CD1c-positive myeloid dendritic cell (primary cell): ENCODE results near the gene GSDME.
A peak's percentile ranks its signal among the peaks of the same experiment; 100 is the strongest.

Experiments used
- DNase-seq: peaks from one replicate; pipeline ENCODE4 v3.0.0-alpha.2; 2016; ENCODE audit errors: extremely low spot score

GSDME gene

DNA sequence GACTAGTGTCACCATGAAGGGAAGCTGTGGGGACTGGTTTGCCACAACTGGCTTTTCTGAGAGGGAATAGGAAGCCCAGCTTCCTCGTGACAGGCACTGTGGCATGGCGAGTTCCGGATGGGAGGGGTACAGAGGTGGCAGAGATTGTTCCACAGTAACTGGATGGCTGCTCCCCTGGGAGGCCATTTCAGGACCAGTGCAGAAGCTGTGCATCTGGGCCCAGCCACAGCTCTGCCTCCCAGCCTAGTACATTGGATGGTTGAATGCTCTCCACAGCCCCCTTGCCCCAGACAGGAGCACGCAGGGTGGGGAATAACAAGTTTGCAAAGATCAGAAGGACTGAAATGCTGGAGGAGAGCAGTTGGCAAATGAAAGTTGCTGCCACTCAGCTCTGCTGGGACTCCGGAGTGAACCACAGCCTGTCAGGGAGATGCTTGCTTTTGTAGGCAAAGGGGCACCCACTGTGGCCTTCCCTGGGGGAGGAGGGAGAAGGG is 51.8 kb downstream of the GSDME start:
- DNase-seq, result no peak

DNA sequence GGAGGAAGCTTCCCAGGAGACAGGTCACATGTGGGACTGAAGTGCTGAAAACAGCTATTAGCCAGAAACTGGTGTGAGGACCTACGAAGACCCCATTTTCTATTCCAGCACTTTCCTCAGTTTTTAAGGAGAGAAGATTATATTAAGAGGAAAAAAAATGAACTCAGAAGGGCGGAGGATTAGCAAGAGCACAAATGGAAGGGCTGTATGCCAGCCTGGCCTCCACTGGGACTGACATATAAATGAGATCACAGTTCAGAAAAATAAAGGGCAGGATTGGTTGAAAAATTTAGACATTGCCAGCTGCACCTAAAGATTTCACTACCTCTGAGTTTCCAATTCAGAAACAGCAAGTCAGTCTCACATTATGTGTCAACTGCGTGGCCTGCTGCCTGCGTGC is 53.0 kb downstream of the GSDME start:
- DNase-seq, result no peak

DNA sequence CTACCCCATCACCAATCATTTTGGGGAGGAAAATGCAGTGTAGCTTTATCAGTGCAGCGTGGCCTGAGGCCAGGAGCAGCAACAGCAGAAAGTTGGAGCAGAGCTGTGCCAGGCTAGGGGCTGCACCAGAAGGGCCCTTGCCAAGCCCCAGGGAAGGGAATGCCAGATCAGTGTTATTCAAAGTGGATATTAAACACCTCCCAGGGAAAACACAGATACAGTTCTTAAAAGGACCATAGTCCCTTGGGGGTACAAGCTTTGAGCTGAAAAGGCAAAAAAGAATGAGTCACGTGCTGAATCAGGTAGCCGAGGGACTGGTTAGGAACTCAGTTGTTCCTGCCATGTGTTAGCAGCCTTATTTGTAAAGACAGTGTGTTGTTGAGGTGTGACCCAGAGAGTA is 54.0 kb downstream of the GSDME start:
- no peak for DNase-seq

DNA sequence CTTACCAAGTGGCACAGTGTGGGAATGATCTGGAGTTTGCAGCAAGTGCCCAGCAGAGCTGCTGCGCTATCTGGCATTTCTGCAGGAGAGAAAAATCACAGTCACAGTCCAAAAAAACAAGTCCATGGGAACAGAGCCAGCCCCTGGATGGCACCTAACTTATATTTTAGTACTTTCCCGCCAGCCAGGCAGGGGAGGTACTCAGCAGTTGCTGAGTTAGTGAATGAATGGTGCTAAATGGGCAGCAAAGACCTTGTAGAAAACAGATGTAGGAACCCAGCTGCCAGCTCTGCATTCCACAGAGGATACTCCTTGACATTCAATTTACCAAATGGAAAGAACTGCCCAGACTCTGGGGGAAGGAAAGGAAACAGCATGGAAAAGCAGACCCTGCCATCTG is 54.5 kb downstream of the GSDME start:
- no peak for DNase-seq

DNA sequence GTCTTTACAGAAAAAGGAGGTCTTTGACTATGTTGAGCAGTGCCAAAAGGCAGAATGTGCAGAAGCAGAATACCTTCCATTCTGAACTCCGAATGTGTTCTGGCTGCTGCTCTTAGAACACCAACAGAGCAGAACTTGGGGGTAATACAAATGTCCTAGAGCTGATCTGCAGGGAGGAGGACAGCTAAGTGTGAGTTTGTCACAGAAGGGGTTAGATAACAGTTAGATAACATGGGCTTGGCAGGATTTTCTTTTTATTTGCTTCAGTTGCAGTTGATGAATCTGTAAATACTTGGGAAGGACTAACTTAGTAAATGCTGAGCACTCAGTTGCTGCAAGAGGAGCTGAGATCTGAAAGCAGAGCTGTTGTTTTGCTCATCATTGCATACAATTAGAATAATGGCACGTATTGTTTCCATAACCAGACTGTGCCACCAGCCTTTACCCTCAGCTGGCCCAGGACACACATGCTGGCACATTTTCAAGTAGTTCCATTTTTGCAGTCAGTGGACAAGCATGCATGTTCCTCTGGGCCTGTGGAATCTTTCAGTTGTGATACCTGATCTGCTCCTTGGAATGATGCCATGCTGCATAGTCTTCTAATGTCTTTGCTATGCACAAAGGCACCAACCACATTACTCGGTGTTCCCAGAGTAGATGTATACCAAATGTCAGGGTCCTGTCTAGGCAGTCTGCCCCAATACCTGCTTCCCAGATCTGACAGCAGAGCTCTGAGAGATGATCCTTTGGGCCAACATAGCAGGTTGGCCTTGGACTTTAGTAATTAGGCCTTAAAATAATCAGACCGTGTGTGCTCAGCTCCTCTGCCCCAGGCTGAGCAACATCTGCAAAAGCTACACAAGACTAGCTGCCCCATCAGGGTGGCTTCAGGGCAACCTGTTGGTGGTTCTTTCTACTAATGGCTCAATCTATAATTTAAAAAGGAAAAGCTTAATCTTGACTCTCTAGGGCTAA is 55.7 kb downstream of the GSDME start:
- DNase-seq, result no peak

DNA sequence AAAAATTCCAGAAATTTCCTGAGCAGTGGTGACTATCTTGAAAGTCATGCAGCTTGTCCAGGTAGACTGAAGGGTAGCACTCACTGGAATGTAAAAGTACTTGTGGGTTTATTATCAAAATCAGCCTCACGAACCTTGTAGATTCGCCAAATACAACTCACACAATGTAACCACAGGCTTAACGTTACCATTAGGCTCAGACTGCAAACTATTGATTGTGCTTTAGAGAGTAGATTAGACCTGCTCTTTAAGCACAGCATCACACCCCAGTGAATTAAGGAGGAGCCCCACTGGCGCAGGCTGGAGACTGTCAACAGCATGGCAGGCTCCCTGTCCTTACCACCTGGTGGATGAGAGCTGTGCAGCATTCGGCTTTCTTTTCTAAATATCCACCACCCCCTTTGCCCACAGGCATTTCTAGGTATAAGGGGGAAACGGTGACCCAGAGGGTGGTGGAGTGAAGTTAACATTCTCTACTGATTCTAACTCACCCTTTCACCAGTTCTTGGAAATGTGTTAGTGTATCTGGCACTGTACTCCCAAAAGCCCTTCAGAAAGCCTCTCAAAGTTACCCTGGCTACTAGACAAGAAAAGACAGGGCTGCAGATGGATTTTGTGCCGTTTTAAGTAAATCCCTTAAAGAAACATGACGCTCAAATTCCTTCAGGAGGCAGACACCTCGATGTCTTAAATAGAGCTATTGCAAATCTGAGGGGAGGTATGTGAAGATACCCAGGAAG is 56.6 kb downstream of the GSDME start:
- DNase-seq, result no peak

DNA sequence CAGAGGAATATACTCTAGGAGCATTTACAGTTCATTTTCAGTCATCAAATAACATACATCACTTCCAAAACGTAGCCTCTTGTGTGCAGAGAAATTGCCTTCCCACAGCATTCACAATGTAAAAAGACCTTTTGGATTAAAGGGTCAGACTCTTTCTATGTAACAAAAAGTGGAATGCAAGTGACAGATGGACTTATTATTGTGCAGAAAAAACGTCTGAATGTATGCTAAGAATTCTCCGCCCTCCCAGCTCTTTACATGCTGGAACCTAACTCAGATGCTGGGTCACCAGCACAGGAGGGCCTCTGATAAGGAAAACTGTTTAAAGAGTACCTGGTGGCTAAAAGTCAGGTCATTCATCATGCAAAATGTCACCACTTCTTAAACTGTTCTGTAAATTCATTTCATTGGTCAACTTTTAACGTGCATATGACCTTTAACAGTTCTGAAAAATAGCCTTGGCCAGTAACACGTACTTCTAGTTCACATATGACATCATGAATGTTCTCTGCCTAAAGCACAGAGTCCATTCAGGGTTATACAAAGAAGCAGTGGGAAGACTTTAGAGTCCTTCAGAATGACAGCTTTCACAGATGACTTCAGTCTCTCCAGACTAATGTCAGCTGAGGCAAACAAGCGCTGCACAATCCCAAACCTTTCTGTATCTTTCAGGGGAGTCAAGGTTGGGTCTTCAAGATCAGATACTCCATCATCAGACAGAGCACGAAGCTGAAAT is 58.6 kb downstream of the GSDME start:
- no peak for DNase-seq

DNA sequence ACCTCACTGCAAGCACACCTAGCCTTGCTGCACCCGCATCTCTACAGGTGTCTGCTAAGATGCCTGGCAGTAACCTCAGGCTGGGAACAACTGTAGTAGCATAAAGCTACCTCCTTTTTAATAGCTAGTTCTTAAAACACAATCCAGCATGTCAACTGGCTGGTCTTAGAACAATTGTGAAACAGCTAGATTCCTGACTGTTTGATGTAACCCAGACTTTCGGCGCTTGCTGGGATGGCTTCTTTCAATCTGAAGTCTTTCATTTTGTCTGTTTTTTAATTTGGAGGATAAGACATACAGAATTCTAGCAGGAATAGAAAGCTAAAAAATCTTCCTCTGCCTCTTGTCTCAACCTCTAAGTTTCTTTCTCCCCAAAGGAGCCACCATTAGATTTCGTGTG is 59.8 kb downstream of the GSDME start:
- no peak for DNase-seq

DNA sequence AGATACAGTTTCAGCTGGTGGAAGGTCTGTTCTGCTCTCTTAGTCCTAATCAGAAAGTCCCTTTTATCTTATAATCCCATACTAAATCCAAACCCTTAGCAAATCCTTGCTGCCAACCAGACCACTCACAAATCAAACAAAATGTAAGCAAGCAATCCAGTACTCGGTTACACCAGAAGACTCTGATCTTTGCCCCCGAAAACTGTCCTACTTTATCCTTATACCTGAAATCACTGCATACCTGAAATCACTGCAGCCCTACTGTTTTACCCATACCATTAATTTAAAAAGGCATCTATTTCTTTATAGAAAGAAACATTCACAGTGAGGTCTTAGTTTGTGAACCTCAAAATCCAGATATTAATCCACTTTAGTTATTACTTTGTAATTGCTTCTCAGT is 64.7 kb downstream of the GSDME start:
- DNase-seq, result no peak

DNA sequence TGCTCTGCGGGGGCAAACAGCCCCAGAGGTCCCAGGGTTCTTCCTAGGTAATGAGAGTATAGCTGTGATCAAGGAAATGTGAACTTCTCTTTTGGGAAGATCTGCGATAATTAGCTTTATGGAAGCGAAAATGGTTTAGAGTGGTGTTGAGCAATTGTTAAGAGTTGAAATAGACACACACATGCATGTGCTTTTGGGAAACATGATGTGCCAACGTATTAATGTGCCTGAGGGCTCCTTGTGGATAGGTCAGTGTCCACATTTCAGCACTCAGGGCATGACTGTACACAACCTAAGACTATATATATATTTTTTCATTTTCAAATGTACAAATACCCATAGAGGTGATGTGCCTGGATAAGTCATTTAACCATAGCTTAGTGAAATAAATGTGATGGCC is 67.0 kb downstream of the GSDME start:
- DNase-seq, result no peak

DNA sequence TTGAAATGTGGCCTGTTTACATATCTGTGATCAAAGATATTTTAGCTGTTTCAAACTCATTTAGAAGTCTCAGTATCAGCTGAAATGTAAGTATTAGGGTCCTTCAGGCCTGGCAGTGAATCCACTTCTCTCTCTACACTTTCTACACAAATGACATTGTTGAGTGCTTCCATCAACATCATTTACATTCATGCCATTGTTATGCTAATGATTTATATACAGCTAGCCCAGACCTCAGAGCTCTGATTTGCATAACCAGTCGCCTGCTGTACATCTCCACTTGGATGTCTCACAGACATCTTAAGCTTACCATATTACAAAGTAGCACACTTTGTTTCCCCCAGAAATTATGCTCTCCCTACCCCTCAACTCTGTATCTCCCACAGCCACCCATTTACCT is 71.6 kb downstream of the GSDME start:
- no peak for DNase-seq

DNA sequence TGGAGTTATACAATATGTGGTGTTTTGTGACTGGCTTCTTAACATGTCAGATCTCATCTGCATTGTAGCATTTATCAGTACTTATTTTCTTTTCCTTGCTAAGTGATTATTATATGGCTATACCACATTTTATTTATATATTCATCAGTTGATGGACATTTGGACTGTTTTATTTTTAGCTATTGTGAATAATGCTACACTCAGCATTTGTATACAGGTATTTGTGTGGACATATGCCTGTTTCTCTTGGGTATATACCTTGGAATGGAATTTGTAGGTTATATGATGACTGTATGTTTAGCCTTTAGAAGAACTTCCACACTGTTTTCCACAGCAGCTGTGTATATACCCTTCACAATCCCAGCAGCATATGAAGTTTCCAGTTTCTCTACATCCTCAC is 86.5 kb downstream of the GSDME start:
- no peak for DNase-seq

DNA sequence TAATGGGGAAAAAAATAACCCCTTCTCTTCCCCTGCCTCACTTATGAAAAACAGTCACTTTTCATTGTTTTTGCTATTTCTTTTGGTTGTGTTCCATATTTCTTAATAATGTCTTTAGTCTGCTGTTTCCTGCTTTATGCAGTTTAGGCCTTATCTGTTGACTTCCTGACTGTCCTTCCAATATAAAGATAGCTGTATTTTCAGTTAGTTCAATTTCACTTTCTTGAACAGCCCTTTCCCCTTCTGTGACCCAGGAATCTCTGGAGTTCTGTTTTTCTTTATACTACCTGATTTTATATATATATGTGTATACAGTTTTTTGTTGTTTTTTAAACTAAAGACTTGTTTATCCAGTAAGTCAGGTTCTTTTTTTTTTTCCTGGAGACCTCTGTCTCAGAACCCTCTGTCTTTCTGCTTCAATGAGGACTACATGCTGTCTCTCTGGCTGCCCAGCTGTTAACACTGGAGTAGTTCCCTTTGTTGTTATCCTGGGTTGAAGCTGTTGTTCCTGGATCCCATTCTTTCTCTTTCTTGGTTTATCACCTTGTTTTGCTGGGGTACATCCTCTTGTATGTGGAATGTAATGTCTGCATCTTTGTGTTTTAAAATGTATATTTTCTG is 87.2 kb downstream of the GSDME start:
- DNase-seq, result no peak

DNA sequence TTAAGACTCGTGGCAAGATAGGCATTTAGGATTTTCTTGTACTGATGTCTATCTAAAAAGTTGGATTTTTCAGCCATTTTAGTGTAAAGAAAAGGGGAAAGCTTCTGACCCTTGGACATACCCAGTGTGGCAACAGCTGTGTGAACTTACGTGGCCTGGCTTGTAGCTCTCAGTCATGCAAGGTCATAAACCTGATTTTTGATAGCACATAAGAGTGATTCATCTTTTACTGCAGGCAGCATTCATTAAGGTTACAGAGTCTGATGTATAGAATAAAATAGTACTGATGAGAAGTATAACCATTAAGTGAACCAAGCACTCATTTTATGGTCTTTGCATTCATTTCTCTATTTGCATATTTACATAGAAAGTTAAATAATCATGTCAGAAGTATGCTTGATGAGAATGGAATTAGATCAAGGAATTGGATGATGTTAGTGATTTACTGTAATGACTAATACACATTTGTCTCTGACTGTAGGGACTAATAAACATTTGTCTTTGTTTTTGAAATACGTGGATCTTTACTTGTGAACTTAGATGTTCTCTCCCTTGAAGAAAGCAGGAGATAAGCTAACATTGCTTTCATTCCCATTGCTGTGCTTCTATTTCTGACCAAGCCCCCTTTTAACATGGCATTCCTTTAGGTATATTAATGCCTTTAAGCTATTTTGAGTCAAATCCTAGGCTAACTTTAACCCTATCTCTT is 88.2 kb downstream of the GSDME start:
- DNase-seq, result no peak

DNA sequence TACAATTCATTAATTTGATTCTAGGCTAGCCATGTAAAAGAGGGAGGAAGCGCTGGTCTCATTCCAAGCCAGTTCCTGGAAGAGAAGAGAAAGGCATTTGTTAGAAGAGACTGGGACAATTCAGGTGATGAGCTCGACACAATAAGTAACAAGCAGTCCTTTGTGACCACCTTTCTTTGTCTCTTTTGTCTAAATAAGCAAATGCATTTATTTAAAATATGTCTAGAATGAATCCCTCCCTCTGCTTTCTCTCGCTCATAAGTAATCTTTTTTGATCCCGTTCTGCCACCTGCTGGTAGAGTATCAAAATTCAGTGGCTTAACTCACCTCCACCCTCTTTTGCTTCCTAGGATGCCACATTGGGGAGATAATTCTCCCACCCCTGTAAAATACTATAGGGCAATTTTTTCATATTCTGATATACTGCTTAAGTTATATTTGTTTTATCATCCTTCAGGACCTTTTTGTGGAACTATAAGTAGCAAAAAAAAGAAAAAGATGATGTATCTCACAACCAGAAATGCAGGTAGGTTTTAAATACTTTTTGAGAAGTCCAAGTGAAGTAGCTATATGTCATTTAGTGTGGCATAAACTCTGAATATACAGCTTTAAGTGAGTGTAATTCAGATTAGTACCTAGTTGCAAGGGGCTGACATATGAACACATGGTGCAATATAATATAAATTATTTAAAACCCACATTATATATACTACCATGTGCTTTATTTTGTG is 91.5 kb downstream of the GSDME start:
- DNase-seq, result peak; percentile 59

DNA sequence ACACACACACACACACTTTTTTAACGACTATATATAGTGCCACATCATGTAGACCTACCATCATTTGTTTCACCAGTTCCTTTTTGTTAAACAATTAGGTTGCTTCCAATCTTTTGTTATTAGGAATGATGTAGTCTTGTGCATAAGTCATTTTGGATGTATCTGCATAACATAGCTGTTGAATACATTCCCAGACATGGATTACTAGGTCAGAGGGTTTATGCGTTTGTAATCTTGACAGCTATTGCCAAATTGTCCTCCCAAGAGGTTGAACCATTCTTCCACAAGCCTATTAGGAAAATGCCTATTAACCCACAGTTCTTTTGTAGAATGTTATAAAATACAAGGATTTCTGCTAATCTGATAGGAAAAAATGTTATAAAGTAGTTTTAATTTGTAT is 96.7 kb downstream of the GSDME start:
- DNase-seq, result no peak

DNA sequence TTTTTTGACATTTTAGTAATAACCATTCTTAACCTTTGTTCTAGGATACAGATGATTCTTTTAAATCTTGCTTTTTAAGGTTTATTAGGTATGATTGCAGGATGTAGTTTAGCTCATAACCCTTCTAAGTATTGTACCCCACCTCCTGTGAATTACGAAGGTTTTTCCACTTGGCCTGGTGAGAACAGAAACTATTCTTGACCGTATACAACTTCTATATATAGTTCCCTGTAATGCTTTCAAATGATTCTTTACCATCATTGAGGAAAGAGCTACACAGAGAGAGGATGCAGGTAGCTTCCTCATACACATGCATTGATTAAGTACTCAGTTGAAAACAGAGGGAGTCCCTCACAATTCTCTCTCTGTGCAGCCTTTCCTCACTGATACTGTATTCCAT is 97.8 kb downstream of the GSDME start:
- no peak for DNase-seq

DNA sequence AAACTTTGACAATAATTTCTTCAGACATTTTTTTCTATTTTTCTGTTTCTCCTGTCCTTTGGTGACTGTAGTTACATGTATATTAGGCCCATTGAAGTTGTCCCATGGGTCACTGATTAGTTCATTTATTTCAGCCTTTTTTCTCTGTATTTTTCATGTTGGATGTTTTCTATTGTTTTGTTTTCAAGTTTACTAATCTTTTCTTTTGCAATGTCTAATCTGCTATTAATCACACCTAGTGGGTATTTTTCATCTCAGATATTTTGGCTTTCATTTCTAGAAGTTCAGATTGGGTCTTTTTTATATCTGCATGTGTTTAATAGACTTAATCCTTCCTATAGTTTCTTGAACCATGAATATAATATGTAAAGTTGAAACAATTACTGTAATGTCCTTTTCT is 99.3 kb downstream of the GSDME start:
- no peak for DNase-seq

DNA sequence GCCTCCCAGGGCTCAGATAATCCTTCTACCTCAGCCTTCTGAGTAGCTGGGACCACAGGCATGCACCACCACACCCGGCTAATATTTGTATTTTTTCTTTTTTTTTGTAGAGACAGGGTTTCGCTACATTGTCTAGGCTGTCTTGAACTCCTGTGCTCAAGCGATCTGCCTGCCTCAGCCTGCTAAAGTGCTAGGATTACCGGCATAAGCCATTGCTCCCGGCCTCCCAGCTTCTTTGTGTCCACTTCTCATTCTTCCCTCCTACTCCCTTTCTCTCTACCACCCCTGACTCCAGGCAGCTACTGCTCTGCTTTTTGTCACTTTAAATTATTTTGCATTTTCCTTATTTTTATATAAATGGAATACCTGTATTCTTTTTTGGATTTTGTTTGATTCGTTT is 100.7 kb downstream of the GSDME start:
- no peak for DNase-seq

DNA sequence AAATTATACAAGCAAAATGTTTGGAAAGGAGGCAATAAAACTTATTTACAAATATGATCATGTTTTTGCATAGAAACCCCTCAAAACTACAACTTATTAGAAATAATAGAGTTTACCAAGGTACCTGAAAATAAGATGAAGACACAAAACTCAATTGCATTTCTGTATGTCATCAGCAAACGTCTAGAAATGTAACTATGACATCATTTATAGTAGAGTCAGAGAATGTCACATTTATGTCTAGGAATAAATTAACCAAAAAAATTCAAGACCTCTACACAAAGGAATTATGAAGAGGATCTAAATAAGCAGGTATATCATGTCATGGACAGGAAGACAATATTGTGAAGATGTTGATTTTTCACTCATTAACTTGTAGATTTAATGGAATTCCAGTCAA is 103.0 kb downstream of the GSDME start:
- DNase-seq, result no peak
